Fibroblast of skin of back (primary cell): ENCODE data around the gene ANKH.

ENCODE experiments used
- DNase-seq: peaks from one replicate; pipeline ENCODE4 v3.0.0-alpha.2; 2013

The ANKH gene

DNA sequence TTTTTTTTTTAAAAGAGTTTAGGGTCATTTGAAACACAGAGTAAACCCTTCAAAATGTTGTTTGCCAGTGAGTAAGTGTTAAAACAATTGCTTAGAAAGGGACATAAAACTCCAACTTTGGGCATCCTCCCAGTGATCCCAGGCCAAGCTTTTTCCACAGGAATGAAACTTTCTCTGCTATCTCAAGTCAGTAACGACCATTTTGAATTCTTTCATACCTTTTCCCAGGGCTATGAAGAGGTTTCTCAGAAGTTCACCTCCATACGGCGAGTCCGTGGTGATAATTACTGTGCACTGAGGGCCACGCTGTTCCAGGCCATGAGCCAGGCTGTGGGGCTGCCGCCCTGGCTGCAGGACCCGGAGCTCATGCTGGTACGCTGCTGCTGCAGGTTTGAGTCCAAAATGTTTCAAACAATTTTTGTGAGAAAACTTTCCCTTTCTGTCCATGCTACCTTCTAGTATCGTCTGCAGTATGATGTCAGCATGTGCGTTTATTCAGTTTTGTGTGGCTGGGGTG, 190.3 kb downstream of the ANKH start:
- DNase-seq: no peak

GRCh38 chr5:14679595-14679994, 192.0 kb downstream of the ANKH start:
- DNase-seq: no peak

DNA sequence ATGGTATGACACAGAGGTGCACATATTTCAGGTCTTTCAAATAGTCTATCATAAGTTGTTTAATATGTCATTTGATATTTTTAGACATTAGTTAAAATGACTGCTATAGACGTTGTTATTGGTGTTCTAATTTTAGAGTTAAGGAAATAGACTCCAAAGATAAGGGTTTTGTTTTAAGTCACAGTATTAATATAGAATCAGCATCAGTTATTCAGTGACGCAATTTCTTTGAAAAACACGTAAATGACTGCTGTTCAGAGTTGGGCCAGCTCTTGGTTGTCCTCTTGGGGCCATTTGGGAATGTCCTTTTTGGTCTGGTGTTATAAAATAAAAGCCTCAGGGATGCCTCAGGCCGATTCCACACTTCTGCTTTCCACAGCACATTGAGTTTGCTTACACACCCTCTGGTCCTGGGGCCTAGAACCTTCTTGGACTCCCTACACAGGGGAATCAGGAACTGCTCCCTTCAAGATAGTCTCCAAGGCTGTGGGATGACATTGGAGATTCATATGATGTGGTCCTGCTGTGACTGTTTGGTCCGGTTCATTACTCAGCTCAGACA, 192.7 kb downstream of the ANKH start:
- DNase-seq: no peak

GRCh38 chr5:14676320-14676719, 195.3 kb downstream of the ANKH start:
- no peak for DNase-seq

DNA sequence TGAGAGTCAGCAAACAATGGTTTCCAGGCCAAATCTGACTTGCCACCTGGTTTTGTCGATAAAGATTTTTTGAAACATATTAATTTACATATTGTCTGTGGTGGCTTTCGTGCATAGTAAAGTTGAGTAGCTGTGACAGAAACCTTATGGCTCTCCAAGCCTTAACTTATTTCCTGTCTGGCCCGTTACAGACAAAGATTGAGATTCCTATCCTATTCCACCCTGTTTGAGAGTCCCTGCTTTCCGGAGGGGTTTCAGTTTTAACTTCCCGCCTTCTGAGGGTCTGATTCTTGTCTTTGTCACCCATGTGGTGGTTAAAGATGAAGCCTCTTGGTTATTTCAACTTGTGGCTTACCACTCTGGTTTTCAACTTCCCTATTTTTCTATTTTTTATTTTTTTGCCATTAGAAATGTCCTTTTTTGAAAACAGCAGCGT, 195.7 kb downstream of the ANKH start:
- DNase-seq: no peak

- DNase-seq: peak; percentile 36
Observed at GRCh38 chr5:14674983-14675854, 196.4 kb downstream of the ANKH start.

DNA sequence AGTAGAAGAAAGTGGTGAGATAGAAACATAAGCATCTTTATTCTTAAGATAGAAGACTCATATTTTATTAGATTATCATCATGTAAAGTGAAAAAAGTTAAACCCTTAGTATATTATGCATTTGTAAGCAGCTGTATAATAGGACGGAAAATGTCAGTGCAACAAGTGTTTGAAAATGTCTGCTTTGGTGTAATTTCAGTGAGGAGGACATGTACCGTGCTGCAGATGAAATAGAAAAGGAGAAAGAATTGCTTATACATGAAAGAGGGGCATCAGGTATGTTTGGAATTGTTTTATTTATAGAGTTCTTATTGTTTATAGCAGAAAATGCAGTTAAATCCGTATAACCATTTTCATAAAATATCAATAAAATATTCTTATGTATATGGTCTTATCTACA, 198.1 kb downstream of the ANKH start:
- no peak for DNase-seq

GRCh38 chr5:14672484-14673394, 198.8 kb downstream of the ANKH start:
- peak; percentile 37 for DNase-seq

DNA sequence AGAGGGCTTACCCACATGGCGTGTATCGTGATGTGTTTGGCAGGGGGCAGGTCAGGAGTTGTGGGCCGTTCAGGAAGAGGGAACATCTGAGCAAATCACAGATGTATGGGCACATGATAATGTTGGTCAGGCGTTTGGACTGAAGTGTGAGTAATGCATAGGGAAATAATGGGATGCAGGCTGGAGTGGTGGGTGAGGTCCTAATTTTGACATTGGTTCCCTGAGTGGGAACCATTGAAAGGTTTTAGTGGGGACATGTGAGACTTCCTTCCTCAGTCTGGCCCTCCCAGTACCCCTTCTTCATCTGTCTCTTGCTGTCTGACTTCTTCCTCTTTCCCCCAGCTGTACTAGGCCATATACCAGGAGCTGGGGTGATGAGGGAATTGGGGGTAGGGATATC, 199.5 kb downstream of the ANKH start:
- DNase-seq: no peak

GRCh38 chr5:14671414-14671813, 200.2 kb downstream of the ANKH start:
- DNase-seq: no peak

DNA sequence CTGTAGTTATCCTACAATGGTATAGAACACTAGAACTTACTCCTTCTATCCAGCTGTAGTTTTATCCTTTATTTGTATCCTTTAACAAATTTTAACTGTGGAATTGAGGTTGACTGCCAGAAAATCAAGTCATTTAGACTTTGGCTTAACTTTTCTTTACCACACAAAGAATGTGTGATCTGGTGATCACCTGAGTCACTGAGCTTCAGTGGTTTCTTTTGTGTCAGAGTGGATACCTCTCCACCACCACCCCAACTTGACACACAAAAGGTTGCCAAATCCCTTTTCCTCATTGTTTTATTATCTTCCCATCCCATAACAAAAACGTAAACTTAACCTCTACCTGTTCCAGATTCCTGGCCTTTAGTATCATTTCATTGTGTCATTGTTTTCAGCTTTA, 201.6 kb downstream of the ANKH start:
- no peak for DNase-seq

GRCh38 chr5:14669415-14669814, 202.2 kb downstream of the ANKH start:
- DNase-seq: no peak

GRCh38 chr5:14668181-14668591, 203.4 kb downstream of the ANKH start:
- no peak for DNase-seq

GRCh38 chr5:14667770-14668169, 203.8 kb downstream of the ANKH start:
- no peak for DNase-seq

DNA sequence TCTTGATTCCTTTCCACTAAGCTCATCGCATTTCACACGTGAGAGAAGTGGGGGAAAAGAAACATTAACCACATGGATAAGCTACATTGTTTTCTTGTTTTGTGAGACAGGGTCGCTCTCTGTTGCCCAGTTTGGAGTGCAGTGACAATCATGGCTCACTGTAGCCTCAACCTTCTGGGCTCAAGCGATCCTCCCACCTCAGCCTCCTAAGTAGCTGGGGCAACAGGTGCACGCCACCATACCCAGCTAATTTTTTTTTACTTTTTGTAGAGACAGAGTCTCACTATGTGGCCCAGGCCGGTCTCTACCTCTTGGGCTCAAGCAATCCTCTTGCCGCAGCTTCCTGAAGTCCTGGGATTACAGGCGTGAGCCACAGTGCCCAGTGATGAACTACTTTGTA, 204.3 kb downstream of the ANKH start:
- DNase-seq: no peak

- DNase-seq: no peak
Observed at GRCh38 chr5:14666357-14666756, 205.2 kb downstream of the ANKH start.

DNA sequence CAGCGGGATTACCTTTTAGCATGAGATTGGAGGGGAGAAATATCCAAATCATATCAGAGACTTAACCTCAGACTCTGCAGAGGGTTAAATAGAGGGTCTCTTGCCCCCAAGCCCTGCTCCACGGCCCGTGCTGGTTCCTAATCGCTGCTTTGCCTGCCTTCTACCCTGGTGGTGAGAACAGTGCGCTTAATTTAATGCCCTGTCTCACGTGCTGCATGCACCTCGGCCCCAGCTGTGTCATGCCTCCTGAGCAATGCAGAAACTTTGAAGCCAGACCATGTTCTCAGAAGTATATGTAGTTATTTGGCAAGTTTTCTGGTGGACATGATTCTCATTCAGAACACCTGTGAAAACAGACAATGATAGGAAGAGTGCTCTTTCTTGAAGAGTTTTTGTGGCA, 205.6 kb downstream of the ANKH start:
- DNase-seq: peak; percentile 32

GRCh38 chr5:14665101-14665822, 206.3 kb downstream of the ANKH start:
- peak; percentile 24 for DNase-seq

DNA sequence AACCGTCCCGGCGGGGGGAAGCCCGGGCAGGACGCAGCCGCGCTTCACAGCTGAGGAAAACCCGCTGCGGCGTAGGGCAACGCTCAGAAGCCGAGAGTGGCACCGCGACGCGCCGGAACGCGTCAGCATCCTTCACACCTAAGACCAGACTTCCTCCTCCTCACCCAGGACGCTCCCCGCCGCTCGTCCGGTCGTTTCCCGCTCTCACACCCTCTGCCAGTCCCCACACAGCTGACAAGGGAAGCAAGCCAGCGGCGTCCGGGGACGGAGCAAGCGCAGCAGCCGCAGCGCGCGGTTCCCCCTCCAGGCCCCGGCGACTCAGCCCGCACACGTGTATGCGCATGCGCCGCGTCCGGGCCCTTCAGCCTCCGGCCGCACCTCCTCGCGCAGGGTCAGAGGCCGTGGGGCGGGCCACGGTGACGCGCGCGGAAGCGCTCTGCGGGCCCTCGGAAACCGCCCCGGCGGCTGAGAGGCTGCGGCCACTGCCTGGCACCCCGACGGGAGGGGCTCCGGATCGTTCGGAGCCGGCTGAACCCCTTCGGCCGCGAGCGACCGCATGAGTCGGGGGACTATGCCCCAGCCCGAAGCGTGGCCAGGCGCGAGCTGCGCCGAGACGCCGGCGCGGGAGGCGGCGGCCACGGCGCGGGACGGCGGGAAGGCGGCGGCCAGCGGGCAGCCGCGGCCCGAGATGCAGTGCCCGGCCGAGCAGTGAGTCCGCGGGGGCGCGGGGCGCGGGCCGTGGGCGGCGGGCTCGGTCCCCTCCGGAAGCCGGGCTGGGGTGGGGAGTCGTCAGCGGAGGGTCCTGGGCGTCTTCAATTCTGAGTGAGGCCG, 207.1 kb downstream of the ANKH start, which contains the start of gene OTULIN:
Gene OTULIN, plus strand, starts transcription at position 449 of the 831 bp plus-strand sequence. Its CDS starts 108 bp downstream, at position 557.
- peak; percentile 89 for DNase-seq

GRCh38 chr5:14663734-14664269, 207.8 kb downstream of the ANKH start:
- peak; percentile 23 for DNase-seq
